Endothelial cell of umbilical vein (primary cell): ENCODE data around the gene TBC1D9. TPM values are rescaled to one million over a fixed set of nuclear protein-coding genes. Genes with fewer than 3 reads are reported as not detected.

Source experiments
- BruUV-seq: library from RNA; stranded (reverse); fragments of 400-500 nt; replicated peaks from 2 replicates; lab custom pipeline; 2021; lab: Mats Ljungman, UMichigan
- CTCF ChIA-PET: fragments of 300-600, 350-600 bp; sonication (Branson Sonifier 250); formaldehyde crosslinking; loops from one replicate; lab custom pipeline; 2021; ENCODE audit warnings: antibody characterized with exemption, inconsistent platforms; lab: Charles Lee
- POLR2A ChIA-PET: fragments of 300-600, 350-600 bp; sonication (Branson Sonifier 250); formaldehyde crosslinking; loops from one replicate; lab custom pipeline; 2021; ENCODE audit warnings: antibody characterized with exemption, inconsistent platforms; lab: Charles Lee
- DNase-seq: peaks from one replicate; pipeline ENCODE4 v3.0.0-alpha.2; 2011; ENCODE audit warnings: low read depth, low spot score
- FAIRE-seq: peaks from 2 replicates; lab custom pipeline; 2011; peaks lifted over from hg19 to GRCh38; lab: Jason Lieb, UNC
- H2AFZ ChIP-seq: 2 replicates; pipeline ENCODE4 v1.6.0; 2012; ENCODE audit warnings: low read depth, low read length, control low read depth, inconsistent platforms
- H3K27ac ChIP-seq: 2 replicates; pipeline ENCODE4 v1.5.1; 2011; ENCODE audit warnings: low read depth, mild to moderate bottlenecking, control low read depth, low read length, moderate library complexity; ENCODE audit not compliant: insufficient read depth
- H3K27me3 ChIP-seq, 2 experiments: 2 replicates each; pipeline versions ENCODE4 v1.6.0 to v1.6.1; 2011; ENCODE audit warnings: low read length in 2 of 2, mixed read lengths in 1 of 2; ENCODE audit not compliant: control insufficient read depth in 2 of 2, insufficient read depth in 2 of 2
- H3K36me3 ChIP-seq, 2 experiments: 2 replicates in 1 of 2; 3 replicates in 1 of 2; pipeline ENCODE4 v1.5.1; 2011; ENCODE audit warnings: low read length in 2 of 2, mild to moderate bottlenecking in 1 of 2, moderate library complexity in 1 of 2; ENCODE audit not compliant: control insufficient read depth in 2 of 2, insufficient read depth in 2 of 2; ENCODE audit errors: extremely low read depth in 1 of 2
- H3K4me1 ChIP-seq: 3 replicates; pipeline ENCODE4 v1.5.1; 2011; ENCODE audit warnings: mild to moderate bottlenecking, low read length; ENCODE audit not compliant: control insufficient read depth, insufficient read depth; ENCODE audit errors: extremely low read depth
- H3K4me2 ChIP-seq: 2 replicates; pipeline ENCODE4 v1.6.1; 2011; ENCODE audit warnings: low read length, control low read depth, mixed read lengths; ENCODE audit not compliant: insufficient read depth
- H3K4me3 ChIP-seq, 3 experiments: fragments of 200-600 bp in 1 of 3; sonication (generic), shearing (Covaris generic) in 1 of 3; replicated peaks in 1 of 3; 2 replicates each; pipeline ENCODE4 v1.5.1; 2011 to 2016; ENCODE audit warnings: control low read depth in 3 of 3, low read length in 3 of 3, mild to moderate bottlenecking in 2 of 3, inconsistent platforms in 1 of 3, low read depth in 1 of 3, moderate library complexity in 1 of 3; ENCODE audit not compliant: insufficient read depth in 1 of 3
- H3K79me2 ChIP-seq: 2 replicates; pipeline ENCODE4 v1.6.0; 2012; ENCODE audit warnings: low read length, inconsistent platforms; ENCODE audit not compliant: control insufficient read depth, insufficient read depth
- H3K9ac ChIP-seq: replicated peaks from 2 replicates; pipeline ENCODE3; 2011; ENCODE audit warnings: low read length, control low read depth; ENCODE audit not compliant: insufficient read depth; ENCODE audit errors: extremely low read depth
- H3K9me1 ChIP-seq: replicated peaks from 3 replicates; pipeline ENCODE4 v1.6.0; 2011; ENCODE audit warnings: mild to moderate bottlenecking, low read length; ENCODE audit not compliant: control insufficient read depth, insufficient read depth; ENCODE audit errors: extremely low read depth
- H3K9me3 ChIP-seq: replicated peaks from 2 replicates; pipeline ENCODE4 v1.5.1; 2012; ENCODE audit warnings: low read length, inconsistent platforms; ENCODE audit not compliant: control insufficient read depth, insufficient read depth
- H4K20me1 ChIP-seq: replicated peaks from 2 replicates; pipeline ENCODE3; 2011; ENCODE audit warnings: mild to moderate bottlenecking, low read length; ENCODE audit not compliant: control insufficient read depth, insufficient read depth; ENCODE audit errors: extremely low read depth
- EZH2 ChIP-seq: IDR thresholded peaks from 2 replicates; pipeline ENCODE4 v1.6.1; 2012; ENCODE audit warnings: borderline replicate concordance, low read depth, mild to moderate bottlenecking, moderate library complexity, low read length, inconsistent platforms; ENCODE audit not compliant: severe bottlenecking
- JUN ChIP-seq: IDR thresholded peaks from 2 replicates; pipeline ENCODE4 v1.6.1; 2011; ENCODE audit warnings: borderline replicate concordance, low read depth; ENCODE audit not compliant: insufficient read length, insufficient read depth
- dilution Hi-C: fragments of 300-500 bp; cut with MboI; formaldehyde crosslinking; loops from one replicate; pipeline ENCODE4 v1.15.0; 2019; ENCODE audit warnings: low sequenced_read_pairs; ENCODE audit not compliant: extremely low pct_ligation_motif_present
- intact Hi-C: fragments of 100-400 bp; cut with micrococcal nuclease; formaldehyde crosslinking; loops from one replicate; pipeline ENCODE4 v1.10.0; 2022
- polyA plus RNA-seq, 4 experiments: library from polyadenylated mRNA; depleted of rRNA in 3 of 4; stranded (reverse) in 3 of 4; unstranded in 1 of 4; fragments of >200 nt; gene quantifications; 2 replicates each; pipeline versions ENCODE4 v1.2.1 to v1.2.3, GENCODE V29; 2011 to 2012; ENCODE audit warnings: missing spikeins in 1 of 4
- total RNA-seq: library from RNA; stranded (reverse); gene quantifications from 2 replicates; pipeline ENCODE4 v1.2.3, GENCODE V29; 2021
- TF ChIP-seq, protein P1 (sequence below): IDR thresholded peaks from 2 replicates; pipeline ENCODE4 v1.6.1; 2011; ENCODE audit not compliant: insufficient read depth, insufficient read length
- TF ChIP-seq, protein P2 (sequence below), 2 donors: IDR thresholded peaks; 1 replicate in 1 of 2; 2 replicates in 1 of 2; pipeline ENCODE4 v1.5.1; 2011; ENCODE audit warnings: low read length in 2 of 2, mild to moderate bottlenecking in 2 of 2, moderate library complexity in 2 of 2, control low read depth in 1 of 2, inconsistent platforms in 1 of 2, low read depth in 1 of 2; ENCODE audit not compliant: insufficient read depth in 1 of 2; ENCODE audit errors: extremely low read depth in 1 of 2

Gene TBC1D9
- total and polyA plus RNA-seq, 2 donors (not counting 3 experiments of a cell fraction or from before 2014, with no cell fraction given), result 21.7 to 45.3 TPM

DNA sequence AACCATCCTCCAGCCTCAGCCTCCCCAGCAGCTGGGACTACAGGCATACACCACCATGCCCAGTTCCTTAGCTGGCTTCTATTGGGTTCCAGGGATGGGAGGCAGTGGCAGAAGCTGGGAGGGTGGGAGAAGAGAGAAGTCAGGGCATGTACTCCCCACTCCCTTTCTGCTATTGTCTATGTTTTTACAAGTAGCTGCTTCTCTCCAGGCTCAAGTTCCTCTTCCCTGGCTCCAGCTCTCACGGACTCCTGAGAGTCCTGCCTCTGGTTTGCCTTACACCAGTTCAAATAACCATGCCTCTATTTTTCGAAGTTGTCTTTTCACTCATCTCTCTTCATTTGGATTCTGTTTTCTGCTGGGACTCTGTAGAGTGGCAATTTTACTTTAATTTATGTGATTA lies 2.9 kb downstream of the TBC1D9 start:
- Histone ChIP-seq H3K27me3 (no peaks in the 10 kb centered on the region), H3K27ac (no peak overlapping the region), H3K9me1 (no peaks in the 10 kb centered on the region), H3K79me2 (peaks cover 47% of the 10 kb centered on the region), H3K4me3 (no peak overlapping the region), H3K4me1 (peaks cover 14% of the 10 kb centered on the region), H3K4me2 (no peak overlapping the region), H3K36me3 (no peaks in the 10 kb centered on the region), H2AFZ (no peak overlapping the region), H3K9ac (no peak overlapping the region), H3K9me3 (no peaks in the 10 kb centered on the region), H4K20me1 (peaks cover 7% of the 10 kb centered on the region)
- dilution Hi-C loops (no loop called here), intact Hi-C loops (no loop called here)
- no TSS peak for BruUV-seq
- no peak for TF ChIP-seq JUN
- TF ChIP-seq, protein P1, sequence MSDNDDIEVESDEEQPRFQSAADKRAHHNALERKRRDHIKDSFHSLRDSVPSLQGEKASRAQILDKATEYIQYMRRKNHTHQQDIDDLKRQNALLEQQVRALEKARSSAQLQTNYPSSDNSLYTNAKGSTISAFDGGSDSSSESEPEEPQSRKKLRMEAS, result no peak
- POLR2A ChIA-PET, result no interaction called here
- CTCF ChIA-PET, result interaction anchor here (1.5 to 1.8 kb wide), 3 partner anchors 10 to 18 kb away, joined by 5 to 7 read pairs (median 7); no protein-coding TSS in a partner anchor
- no peak for FAIRE-seq
- no peak for DNase-seq

DNA sequence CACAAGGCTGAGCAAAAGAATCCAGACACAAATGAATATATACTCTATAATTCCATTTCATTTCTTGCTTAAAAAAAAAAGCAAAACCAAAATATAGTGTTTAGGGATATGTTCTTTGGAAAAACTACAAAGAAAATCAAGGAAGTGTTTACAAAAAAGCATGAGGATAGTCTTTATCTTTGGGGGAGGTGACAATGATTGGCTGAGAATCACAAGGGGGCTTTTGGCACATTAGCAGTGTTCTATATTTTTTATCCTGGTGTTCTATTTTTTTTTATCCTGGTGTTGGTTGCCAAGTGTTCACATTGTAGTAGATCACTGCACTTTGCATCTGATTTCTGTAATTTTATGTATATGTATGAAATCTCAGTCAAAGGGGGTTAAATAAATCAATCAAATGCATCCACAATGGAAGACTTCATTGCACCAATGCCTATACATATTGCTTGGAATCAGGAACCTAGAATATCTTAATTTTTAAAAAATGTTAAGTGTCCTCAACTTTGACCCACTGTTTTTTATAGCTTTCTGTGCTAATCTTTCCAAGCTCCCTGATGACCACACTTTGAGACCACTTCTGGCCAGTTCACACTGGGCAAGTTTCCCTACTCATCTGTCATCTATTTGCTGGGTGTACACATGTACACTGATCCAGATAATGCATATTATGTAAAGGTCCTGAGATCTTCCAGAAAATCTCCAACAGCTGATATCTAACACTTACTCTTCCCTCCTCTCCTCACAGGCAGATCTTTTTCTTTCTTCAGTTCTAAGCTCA lies 3.7 kb downstream of the TBC1D9 start:
- peaks cover 55% of the 10 kb centered on the region for H3K79me2 ChIP-seq

More for the DNA sequence above, 3.7 kb downstream of the TBC1D9 start:
- no peak for DNase-seq
- BruUV-seq, result no TSS peak
- intact Hi-C loops (no loop called here), dilution Hi-C loops (no loop called here)
- no peaks in the 10 kb centered on the region for H3K9me1 ChIP-seq
- no peak overlapping the region for H3K4me3 ChIP-seq
- H3K27me3 ChIP-seq, result no peaks in the 10 kb centered on the region
- H3K4me1 ChIP-seq, result peaks cover 14% of the 10 kb centered on the region
- H3K9me3 ChIP-seq, result no peaks in the 10 kb centered on the region
- no peaks in the 10 kb centered on the region for H3K36me3 ChIP-seq
- ChIA-PET POLR2A (no interaction called here), CTCF (interaction anchor here (0.6 to 1.8 kb wide), 4 partner anchors 9 to 48 kb away, joined by 3 to 7 read pairs (median 4); no protein-coding TSS in a partner anchor)
- H3K9ac ChIP-seq, result no peak overlapping the region
- TF ChIP-seq, protein P1, result no peak
- TF ChIP-seq, protein P2, sequence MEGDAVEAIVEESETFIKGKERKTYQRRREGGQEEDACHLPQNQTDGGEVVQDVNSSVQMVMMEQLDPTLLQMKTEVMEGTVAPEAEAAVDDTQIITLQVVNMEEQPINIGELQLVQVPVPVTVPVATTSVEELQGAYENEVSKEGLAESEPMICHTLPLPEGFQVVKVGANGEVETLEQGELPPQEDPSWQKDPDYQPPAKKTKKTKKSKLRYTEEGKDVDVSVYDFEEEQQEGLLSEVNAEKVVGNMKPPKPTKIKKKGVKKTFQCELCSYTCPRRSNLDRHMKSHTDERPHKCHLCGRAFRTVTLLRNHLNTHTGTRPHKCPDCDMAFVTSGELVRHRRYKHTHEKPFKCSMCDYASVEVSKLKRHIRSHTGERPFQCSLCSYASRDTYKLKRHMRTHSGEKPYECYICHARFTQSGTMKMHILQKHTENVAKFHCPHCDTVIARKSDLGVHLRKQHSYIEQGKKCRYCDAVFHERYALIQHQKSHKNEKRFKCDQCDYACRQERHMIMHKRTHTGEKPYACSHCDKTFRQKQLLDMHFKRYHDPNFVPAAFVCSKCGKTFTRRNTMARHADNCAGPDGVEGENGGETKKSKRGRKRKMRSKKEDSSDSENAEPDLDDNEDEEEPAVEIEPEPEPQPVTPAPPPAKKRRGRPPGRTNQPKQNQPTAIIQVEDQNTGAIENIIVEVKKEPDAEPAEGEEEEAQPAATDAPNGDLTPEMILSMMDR (IDR thresholded peaks at IDR 0.05; ENCODE audit: extremely low read depth in 1 of 2, insufficient read depth in 1 of 2, low read depth in 1 of 2, low read length in 2 of 2), result no peak
- no peak for TF ChIP-seq EZH2
- H3K4me2 ChIP-seq, result no peak overlapping the region
- H3K27ac ChIP-seq, result no peak overlapping the region
- peaks cover 7% of the 10 kb centered on the region for H4K20me1 ChIP-seq
- no peak for FAIRE-seq
- no peak overlapping the region for H2AFZ ChIP-seq
